Measurements from ENCODE around the gene PALLD.
A peak's percentile ranks its signal among the peaks of the same experiment; 100 is the strongest.

The PALLD gene

DNA sequence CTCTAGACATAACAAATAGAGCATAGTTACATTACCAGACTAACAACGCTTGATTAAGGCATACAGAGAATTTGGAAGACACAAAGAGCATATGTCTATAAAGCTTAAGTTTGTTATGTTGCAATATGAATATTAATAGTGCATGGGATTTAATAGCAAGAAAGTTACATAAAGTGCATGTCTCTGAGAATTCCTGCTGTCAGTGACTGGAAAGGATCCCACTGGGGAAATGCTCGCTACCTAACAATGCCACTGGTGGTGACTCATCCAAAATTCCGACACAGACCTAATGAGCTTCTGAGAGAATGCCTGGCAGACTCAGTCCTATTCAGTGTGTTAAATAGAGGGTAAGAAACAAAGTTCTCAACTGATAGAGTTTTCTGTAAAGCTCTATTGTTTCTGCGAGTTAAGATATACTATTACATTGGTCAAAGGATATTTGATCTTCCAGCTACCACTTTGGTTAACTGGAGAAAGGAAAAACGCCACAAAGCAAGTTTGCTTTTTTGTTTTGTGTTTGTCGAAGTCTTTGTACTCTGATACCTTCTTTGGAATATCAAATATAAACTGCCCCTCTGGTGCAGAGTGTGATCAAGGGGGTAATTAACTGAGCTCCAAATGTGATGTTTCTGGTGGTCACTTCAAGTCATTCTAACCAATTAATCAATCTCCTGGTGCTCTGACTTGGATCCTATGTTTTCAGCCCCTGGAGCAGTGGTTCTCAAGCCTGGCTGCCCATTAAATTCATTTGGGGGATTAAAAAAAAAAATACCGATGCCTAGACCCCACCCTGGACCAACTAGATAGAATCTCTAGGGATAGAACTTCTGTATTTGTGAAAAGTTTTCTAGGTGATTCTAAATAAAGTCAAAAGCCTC is 107.9 kb downstream of the PALLD start (continued):
- TF ChIP-seq ZEB2 (tag by site-specific recombination; IDR thresholded peaks at IDR 0.05) (peak; percentile 35; the same call in 1 of the 2 replicates), ZNF214 (tag by site-specific recombination; IDR thresholded peaks at IDR 0.05; ENCODE audit: borderline replicate concordance) (no peak), IKZF3 (tag by site-specific recombination; IDR thresholded peaks at IDR 0.05) (peak; percentile 20; the same call in 1 of the 2 replicates), ZBTB7A (tag by site-specific recombination; IDR thresholded peaks at IDR 0.05; ENCODE audit: low read depth) (no peak), ZSCAN30 (tag by site-specific recombination; IDR thresholded peaks at IDR 0.05) (no peak), ZNF530 (tag by site-specific recombination; IDR thresholded peaks at IDR 0.05; ENCODE audit: low read depth) (no peak), ZNF114 (tag by site-specific recombination; IDR thresholded peaks at IDR 0.05) (no peak), ZFP69B (tag by site-specific recombination; IDR thresholded peaks at IDR 0.05) (no peak), PRDM4 (tag by site-specific recombination; IDR thresholded peaks at IDR 0.05) (no peak), ZNF274 (IDR thresholded peaks at IDR 0.05; ENCODE audit: low read length) (no peak), ZNF274 (tag by site-specific recombination; IDR thresholded peaks at IDR 0.05; ENCODE audit: borderline replicate concordance) (no peak), EGR2 (tag by site-specific recombination; IDR thresholded peaks at IDR 0.05; ENCODE audit: low read depth) (no peak), GLIS1 (tag by site-specific recombination; IDR thresholded peaks at IDR 0.05) (no peak), ZXDB (tag by site-specific recombination; IDR thresholded peaks at IDR 0.05) (no peak), YY1 (tag by site-specific recombination; IDR thresholded peaks at IDR 0.05) (no peak), MEIS1 (CRISPR knock-in tag; IDR thresholded peaks at IDR 0.05; ENCODE audit: borderline replicate concordance) (no peak), ZNF600 (tag by site-specific recombination; IDR thresholded peaks at IDR 0.05) (peak; percentile 92), ZNF529 (tag by site-specific recombination; IDR thresholded peaks at IDR 0.05; ENCODE audit: insufficient replicate concordance) (no peak), ZBTB48 (tag by site-specific recombination; IDR thresholded peaks at IDR 0.05) (no peak), ZNF248 (tag by site-specific recombination; IDR thresholded peaks at IDR 0.05) (no peak), ZNF391 (tag by site-specific recombination; IDR thresholded peaks at IDR 0.05; ENCODE audit: borderline replicate concordance, low read depth) (no peak), ZNF138 (tag by site-specific recombination; IDR thresholded peaks at IDR 0.05; ENCODE audit: borderline replicate concordance) (no peak)
- TF ChIP-seq, protein P1, sequence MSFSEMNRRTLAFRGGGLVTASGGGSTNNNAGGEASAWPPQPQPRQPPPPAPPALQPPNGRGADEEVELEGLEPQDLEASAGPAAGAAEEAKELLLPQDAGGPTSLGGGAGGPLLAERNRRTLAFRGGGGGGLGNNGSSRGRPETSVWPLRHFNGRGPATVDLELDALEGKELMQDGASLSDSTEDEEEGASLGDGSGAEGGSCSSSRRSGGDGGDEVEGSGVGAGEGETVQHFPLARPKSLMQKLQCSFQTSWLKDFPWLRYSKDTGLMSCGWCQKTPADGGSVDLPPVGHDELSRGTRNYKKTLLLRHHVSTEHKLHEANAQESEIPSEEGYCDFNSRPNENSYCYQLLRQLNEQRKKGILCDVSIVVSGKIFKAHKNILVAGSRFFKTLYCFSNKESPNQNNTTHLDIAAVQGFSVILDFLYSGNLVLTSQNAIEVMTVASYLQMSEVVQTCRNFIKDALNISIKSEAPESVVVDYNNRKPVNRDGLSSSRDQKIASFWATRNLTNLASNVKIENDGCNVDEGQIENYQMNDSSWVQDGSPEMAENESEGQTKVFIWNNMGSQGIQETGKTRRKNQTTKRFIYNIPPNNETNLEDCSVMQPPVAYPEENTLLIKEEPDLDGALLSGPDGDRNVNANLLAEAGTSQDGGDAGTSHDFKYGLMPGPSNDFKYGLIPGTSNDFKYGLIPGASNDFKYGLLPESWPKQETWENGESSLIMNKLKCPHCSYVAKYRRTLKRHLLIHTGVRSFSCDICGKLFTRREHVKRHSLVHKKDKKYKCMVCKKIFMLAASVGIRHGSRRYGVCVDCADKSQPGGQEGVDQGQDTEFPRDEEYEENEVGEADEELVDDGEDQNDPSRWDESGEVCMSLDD (tag by site-specific recombination; IDR thresholded peaks at IDR 0.05) = no peak
- TF ChIP-seq, protein P2, sequence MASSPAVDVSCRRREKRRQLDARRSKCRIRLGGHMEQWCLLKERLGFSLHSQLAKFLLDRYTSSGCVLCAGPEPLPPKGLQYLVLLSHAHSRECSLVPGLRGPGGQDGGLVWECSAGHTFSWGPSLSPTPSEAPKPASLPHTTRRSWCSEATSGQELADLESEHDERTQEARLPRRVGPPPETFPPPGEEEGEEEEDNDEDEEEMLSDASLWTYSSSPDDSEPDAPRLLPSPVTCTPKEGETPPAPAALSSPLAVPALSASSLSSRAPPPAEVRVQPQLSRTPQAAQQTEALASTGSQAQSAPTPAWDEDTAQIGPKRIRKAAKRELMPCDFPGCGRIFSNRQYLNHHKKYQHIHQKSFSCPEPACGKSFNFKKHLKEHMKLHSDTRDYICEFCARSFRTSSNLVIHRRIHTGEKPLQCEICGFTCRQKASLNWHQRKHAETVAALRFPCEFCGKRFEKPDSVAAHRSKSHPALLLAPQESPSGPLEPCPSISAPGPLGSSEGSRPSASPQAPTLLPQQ (tag by site-specific recombination; IDR thresholded peaks at IDR 0.05) = no peak
- TF ChIP-seq, protein P3, sequence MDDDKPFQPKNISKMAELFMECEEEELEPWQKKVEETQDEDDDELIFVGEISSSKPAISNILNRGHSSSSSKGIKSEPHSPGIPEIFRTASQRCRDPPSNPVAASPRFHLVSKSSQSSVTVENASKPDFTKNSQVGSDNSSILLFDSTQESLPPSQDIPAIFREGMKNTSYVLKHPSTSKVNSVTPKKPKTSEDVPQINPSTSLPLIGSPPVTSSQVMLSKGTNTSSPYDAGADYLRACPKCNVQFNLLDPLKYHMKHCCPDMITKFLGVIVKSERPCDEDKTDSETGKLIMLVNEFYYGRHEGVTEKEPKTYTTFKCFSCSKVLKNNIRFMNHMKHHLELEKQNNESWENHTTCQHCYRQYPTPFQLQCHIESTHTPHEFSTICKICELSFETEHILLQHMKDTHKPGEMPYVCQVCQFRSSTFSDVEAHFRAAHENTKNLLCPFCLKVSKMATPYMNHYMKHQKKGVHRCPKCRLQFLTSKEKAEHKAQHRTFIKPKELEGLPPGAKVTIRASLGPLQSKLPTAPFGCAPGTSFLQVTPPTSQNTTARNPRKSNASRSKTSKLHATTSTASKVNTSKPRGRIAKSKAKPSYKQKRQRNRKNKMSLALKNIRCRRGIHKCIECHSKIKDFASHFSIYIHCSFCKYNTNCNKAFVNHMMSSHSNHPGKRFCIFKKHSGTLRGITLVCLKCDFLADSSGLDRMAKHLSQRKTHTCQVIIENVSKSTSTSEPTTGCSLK (tag by site-specific recombination; IDR thresholded peaks at IDR 0.05) = no peak
- TF ChIP-seq, protein P4, sequence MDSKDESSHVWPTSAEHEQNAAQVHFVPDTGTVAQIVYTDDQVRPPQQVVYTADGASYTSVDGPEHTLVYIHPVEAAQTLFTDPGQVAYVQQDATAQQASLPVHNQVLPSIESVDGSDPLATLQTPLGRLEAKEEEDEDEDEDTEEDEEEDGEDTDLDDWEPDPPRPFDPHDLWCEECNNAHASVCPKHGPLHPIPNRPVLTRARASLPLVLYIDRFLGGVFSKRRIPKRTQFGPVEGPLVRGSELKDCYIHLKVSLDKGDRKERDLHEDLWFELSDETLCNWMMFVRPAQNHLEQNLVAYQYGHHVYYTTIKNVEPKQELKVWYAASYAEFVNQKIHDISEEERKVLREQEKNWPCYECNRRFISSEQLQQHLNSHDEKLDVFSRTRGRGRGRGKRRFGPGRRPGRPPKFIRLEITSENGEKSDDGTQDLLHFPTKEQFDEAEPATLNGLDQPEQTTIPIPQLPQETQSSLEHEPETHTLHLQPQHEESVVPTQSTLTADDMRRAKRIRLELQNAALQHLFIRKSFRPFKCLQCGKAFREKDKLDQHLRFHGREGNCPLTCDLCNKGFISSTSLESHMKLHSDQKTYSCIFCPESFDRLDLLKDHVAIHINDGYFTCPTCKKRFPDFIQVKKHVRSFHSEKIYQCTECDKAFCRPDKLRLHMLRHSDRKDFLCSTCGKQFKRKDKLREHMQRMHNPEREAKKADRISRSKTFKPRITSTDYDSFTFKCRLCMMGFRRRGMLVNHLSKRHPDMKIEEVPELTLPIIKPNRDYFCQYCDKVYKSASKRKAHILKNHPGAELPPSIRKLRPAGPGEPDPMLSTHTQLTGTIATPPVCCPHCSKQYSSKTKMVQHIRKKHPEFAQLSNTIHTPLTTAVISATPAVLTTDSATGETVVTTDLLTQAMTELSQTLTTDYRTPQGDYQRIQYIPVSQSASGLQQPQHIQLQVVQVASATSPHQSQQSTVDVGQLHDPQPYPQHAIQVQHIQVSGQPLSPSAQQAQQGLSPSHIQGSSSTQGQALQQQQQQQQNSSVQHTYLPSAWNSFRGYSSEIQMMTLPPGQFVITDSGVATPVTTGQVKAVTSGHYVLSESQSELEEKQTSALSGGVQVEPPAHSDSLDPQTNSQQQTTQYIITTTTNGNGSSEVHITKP (tag by site-specific recombination; IDR thresholded peaks at IDR 0.05) = no peak

Data from HEK293 (cell line).